ENCODE measurements around the gene ST3GAL3. TPM values are rescaled to one million over a fixed set of nuclear protein-coding genes. Genes with fewer than 3 reads are reported as not detected.

The ST3GAL3 gene
- total and polyA plus RNA-seq, 2 experiments from 2014 or later = 4.5 to 7.0 TPM

DNA sequence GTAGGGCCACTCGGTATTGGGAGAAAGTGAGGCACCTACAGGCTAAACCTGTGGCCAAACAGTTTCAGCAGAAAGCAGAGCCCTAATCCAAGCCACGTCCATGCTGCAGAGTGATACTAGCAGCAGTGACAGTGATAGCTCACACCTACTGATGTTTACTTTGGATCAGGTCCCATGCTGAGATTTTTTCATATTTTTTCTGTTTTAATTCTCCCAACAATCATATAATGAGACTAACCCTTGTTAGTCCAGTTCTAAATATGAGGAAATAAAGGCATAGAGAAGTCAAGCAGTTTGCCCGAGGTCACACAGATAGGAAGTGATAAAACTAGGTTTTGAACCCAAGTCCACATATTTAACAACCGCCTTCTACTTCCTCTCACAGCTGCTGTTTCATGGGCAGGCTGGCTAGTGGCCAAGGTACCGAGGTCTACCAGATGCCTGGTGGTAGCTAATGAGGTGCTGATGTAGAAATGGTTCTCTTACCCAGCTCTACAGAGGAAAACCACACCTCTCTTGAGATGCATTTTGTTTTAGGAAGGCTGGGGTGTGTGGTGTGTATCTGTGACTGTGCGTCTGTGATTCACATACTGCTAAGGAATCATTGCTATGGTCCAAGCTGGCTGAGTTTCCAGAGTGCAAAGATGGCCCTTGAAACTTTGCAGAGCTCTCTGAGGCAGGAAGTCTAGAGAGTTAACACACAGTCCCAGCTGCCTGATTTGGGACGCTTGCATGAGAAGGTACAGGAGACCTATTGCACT is 146.0 kb downstream of the ST3GAL3 start:
- Histone ChIP-seq H3K27ac (ENCODE audit: low read depth) (no peak overlapping the region), H3K4me3 (no peak overlapping the region), H3K4me1 (ENCODE audit: insufficient read depth) (peaks cover 5% of the 10 kb centered on the region; the same call in 1 of the 2 replicates), H2AFZ (no peak overlapping the region), H3K79me2 (replicated peaks; ENCODE audit: insufficient read depth) (no peaks in the 10 kb centered on the region), H4K20me1 (replicated peaks; ENCODE audit: insufficient read depth) (no peaks in the 10 kb centered on the region), H3K36me3 (ENCODE audit: insufficient read depth) (no peaks in the 10 kb centered on the region), H3K4me2 (no peak overlapping the region), H3F3A (replicated peaks; ENCODE audit: low read depth) (no peaks in the 10 kb centered on the region), H3K27me3 (ENCODE audit: insufficient read depth) (no peaks in the 10 kb centered on the region), H3K9me2 (ENCODE audit: insufficient read depth) (no peaks in the 10 kb centered on the region)
- H3K27ac Mint-ChIP-seq = no peak overlapping the region
- H3K36me3 Mint-ChIP-seq (ENCODE audit: low read depth) = no peaks in the 10 kb centered on the region
- DNase-seq (ENCODE audit: low spot score) (no peak), ATAC-seq (peak; percentile 35; the same call in 1 of the 3 replicates)
- H3K4me1 Mint-ChIP-seq = peaks cover 12% of the 10 kb centered on the region
- no peak for TF ChIP-seq EZH2phosphoT487 (IDR thresholded peaks at IDR 0.05; ENCODE audit: unreplicated experiment)
- TF ChIP-seq, protein P1, sequence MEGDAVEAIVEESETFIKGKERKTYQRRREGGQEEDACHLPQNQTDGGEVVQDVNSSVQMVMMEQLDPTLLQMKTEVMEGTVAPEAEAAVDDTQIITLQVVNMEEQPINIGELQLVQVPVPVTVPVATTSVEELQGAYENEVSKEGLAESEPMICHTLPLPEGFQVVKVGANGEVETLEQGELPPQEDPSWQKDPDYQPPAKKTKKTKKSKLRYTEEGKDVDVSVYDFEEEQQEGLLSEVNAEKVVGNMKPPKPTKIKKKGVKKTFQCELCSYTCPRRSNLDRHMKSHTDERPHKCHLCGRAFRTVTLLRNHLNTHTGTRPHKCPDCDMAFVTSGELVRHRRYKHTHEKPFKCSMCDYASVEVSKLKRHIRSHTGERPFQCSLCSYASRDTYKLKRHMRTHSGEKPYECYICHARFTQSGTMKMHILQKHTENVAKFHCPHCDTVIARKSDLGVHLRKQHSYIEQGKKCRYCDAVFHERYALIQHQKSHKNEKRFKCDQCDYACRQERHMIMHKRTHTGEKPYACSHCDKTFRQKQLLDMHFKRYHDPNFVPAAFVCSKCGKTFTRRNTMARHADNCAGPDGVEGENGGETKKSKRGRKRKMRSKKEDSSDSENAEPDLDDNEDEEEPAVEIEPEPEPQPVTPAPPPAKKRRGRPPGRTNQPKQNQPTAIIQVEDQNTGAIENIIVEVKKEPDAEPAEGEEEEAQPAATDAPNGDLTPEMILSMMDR (conservative IDR thresholded peaks at IDR 0.05; ENCODE audit: low read depth in 2 of 2) = peak in 1 of 2 experiments; percentile 10; a peak in 1 of 4 replicates
- H3K9me3 Mint-ChIP-seq = no peaks in the 10 kb centered on the region
- no peak overlapping the region for H3K4me3 Mint-ChIP-seq
- peaks cover 5% of the 10 kb centered on the region for H3K27me3 Mint-ChIP-seq (ENCODE audit: insufficient read depth, low read depth, poor library complexity)

DNA sequence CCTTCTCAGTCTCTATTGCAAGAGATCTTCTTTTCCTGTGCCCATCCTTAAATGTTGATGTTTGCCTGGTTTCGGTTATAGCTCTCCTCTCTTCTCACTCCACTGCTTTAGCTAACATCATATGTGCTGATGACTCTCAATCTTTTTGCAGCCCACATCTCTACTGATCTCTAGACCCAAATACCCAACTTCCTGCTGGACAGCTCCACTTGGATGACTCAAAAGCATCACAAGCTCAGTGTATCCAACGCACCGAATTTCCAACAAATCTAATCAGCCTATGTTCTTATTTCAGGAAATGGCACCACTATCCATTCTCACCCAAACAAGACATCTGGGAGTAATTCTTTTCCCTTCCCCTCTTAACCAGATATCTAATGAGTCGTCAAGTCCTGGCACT is 147.1 kb downstream of the ST3GAL3 start:
- H3K4me2 ChIP-seq = no peak overlapping the region
- H3K27me3 ChIP-seq (ENCODE audit: insufficient read depth) = no peaks in the 10 kb centered on the region
- H3K79me2 ChIP-seq (replicated peaks; ENCODE audit: insufficient read depth) = no peaks in the 10 kb centered on the region
- no peak overlapping the region for H3K27ac ChIP-seq (ENCODE audit: low read depth)
- TF ChIP-seq, protein P2, sequence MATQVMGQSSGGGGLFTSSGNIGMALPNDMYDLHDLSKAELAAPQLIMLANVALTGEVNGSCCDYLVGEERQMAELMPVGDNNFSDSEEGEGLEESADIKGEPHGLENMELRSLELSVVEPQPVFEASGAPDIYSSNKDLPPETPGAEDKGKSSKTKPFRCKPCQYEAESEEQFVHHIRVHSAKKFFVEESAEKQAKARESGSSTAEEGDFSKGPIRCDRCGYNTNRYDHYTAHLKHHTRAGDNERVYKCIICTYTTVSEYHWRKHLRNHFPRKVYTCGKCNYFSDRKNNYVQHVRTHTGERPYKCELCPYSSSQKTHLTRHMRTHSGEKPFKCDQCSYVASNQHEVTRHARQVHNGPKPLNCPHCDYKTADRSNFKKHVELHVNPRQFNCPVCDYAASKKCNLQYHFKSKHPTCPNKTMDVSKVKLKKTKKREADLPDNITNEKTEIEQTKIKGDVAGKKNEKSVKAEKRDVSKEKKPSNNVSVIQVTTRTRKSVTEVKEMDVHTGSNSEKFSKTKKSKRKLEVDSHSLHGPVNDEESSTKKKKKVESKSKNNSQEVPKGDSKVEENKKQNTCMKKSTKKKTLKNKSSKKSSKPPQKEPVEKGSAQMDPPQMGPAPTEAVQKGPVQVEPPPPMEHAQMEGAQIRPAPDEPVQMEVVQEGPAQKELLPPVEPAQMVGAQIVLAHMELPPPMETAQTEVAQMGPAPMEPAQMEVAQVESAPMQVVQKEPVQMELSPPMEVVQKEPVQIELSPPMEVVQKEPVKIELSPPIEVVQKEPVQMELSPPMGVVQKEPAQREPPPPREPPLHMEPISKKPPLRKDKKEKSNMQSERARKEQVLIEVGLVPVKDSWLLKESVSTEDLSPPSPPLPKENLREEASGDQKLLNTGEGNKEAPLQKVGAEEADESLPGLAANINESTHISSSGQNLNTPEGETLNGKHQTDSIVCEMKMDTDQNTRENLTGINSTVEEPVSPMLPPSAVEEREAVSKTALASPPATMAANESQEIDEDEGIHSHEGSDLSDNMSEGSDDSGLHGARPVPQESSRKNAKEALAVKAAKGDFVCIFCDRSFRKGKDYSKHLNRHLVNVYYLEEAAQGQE (IDR thresholded peaks at IDR 0.05; ENCODE audit: unreplicated experiment) = peak; percentile 63
- TF ChIP-seq JUNB (IDR thresholded peaks at IDR 0.05; ENCODE audit: unreplicated experiment) = no peak
- TF ChIP-seq, protein P3, sequence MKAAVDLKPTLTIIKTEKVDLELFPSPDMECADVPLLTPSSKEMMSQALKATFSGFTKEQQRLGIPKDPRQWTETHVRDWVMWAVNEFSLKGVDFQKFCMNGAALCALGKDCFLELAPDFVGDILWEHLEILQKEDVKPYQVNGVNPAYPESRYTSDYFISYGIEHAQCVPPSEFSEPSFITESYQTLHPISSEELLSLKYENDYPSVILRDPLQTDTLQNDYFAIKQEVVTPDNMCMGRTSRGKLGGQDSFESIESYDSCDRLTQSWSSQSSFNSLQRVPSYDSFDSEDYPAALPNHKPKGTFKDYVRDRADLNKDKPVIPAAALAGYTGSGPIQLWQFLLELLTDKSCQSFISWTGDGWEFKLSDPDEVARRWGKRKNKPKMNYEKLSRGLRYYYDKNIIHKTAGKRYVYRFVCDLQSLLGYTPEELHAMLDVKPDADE (IDR thresholded peaks at IDR 0.05) = no peak
- no peak overlapping the region for H3K4me3 Mint-ChIP-seq
- peaks cover 5% of the 10 kb centered on the region for H3K27me3 Mint-ChIP-seq (ENCODE audit: insufficient read depth, low read depth, poor library complexity)
- peaks cover 9% of the 10 kb centered on the region; the same call in 1 of the 2 replicates for H3K4me1 ChIP-seq (ENCODE audit: insufficient read depth)
- H3K4me3 ChIP-seq = no peak overlapping the region
- no peaks in the 10 kb centered on the region for H3K36me3 ChIP-seq (ENCODE audit: insufficient read depth)
- no peak overlapping the region for H3K27ac Mint-ChIP-seq
- H3F3A ChIP-seq (replicated peaks; ENCODE audit: low read depth) = no peaks in the 10 kb centered on the region
- no peaks in the 10 kb centered on the region for H4K20me1 ChIP-seq (replicated peaks; ENCODE audit: insufficient read depth)
- no peak for ATAC-seq
- H3K9me2 ChIP-seq (ENCODE audit: insufficient read depth) = no peaks in the 10 kb centered on the region
- H3K36me3 Mint-ChIP-seq (ENCODE audit: low read depth) = no peaks in the 10 kb centered on the region
- DNase-seq (ENCODE audit: low spot score) = no peak
- no peaks in the 10 kb centered on the region for H3K9me3 Mint-ChIP-seq
- H2AFZ ChIP-seq = no peak overlapping the region
- peaks cover 14% of the 10 kb centered on the region for H3K4me1 Mint-ChIP-seq

All from GM23338 (cell line).